H7 (cell line): ENCODE data around the gene SLC39A7. TPM values are rescaled to one million over a fixed set of nuclear protein-coding genes. Genes with fewer than 3 reads are reported as not detected.

Experiments used
- DNase-seq: peaks from one replicate; pipeline ENCODE4 v3.0.0; 2012
- H3K27me3 ChIP-seq: 2 replicates; pipeline ENCODE4 v1.6.0; 2011; ENCODE audit warnings: mild to moderate bottlenecking, low read length; ENCODE audit not compliant: control insufficient read depth, insufficient read depth
- H3K36me3 ChIP-seq: replicated peaks from 2 replicates; pipeline ENCODE4 v1.5.1; 2011; ENCODE audit warnings: low read length; ENCODE audit not compliant: control insufficient read depth, insufficient read depth
- H3K4me3 ChIP-seq: 2 replicates; pipeline ENCODE4 v1.5.1; 2011; ENCODE audit warnings: low read depth, mild to moderate bottlenecking, control low read depth, low read length, moderate library complexity; ENCODE audit not compliant: insufficient read depth
- total RNA-seq: library from RNA; depleted of rRNA; stranded (reverse); fragments of >200 nt; shearing (Covaris generic); gene quantifications from 2 replicates; pipeline ENCODE4 v1.2.3, GENCODE V29; 2014

Gene SLC39A7
- total RNA-seq, 1 experiment from 2014 or later = 96.3 TPM

DNA sequence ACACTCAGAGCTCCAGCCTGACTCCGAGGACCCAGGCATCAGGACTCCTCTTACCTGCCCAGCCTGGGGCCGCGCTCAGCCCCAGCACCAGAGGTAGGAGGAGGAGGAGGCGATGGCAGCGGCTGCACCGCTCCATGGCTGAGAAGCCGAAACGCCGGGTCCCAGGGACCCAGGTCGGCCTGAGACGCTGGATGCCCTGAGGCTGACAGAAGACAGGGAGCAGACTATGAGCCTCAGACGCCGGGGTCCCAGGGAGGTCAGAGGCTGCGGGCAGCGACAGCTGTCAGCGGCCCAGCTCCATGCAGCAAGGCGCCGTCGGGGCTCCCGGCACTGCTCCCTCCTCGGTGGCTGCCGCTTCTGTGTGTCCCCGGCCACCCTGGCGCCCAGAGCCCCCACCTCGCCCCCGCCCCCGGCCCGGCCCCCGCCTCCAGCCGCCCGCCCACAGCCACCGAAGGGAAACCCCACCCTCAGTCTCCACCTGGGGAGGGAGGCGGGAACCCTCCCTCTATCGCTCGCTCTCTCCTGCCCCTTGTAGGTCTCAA is 8.5 kb upstream of the SLC39A7 start, which contains the start of gene COL11A2:
Gene COL11A2 (minus strand): TSS at position 363 of the 542 bp plus-strand sequence. CDS start 227 bp downstream, at position 136.
- DNase-seq = peak; percentile 84

DNA sequence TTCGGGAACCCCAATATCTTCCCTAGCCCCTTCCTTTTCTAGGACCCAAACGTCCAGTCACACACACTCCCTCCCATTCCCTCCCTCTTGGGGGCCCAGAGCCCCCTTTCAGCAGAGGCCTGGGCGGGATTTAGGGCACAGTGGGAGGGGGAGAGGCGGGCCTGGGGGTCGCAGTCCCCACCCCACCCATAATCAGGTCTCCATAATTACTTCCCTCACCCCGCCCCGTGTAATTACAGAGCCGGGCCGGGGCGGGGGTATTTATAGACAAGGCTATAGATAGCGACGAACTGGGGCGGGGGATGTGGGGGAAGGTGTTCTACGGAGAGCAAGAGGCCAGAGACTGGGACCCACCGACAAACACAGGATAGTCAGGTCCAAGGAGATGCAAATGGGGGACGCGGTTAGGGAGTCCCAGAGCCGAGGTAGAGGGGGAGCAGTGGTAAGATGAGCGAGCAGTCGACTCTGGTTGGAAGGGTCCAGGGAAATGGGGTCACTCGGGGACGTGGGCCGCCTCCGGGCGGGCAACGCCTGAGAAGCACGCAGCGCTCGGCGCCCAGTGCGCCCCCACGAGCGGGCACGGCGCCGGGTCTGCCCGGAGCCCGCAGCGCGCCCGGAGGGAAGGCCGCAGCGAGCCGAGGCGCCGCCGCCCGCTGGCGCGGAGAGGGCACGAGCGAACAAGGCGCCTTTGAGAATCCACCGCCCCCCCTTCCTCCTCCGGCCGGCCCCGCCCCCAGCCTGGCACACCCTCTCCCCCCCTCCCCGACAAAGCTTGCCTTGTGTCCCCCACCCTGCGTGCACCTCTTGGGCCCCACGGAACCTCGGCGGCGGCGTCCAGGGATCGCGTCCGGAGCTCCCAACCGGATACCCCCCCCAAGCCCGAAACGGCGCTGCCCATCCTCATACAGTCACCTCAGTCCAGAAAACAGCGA is 7.7 kb upstream of the SLC39A7 start:
- Histone ChIP-seq H3K27me3 (peaks cover 29% of the 10 kb centered on the region), H3K36me3 (peaks cover 10% of the 10 kb centered on the region), H3K4me3 (peak overlapping the region; percentile 58)
- peak; percentile 87 for DNase-seq

More for the DNA sequence above, 8.5 kb upstream of the SLC39A7 start, which contains the start of gene COL11A2:
- H3K36me3 ChIP-seq = peaks cover 10% of the 10 kb centered on the region
- H3K4me3 ChIP-seq = peak within 1 kb of the TSS; percentile 58
- peaks cover 29% of the 10 kb centered on the region for H3K27me3 ChIP-seq

DNA sequence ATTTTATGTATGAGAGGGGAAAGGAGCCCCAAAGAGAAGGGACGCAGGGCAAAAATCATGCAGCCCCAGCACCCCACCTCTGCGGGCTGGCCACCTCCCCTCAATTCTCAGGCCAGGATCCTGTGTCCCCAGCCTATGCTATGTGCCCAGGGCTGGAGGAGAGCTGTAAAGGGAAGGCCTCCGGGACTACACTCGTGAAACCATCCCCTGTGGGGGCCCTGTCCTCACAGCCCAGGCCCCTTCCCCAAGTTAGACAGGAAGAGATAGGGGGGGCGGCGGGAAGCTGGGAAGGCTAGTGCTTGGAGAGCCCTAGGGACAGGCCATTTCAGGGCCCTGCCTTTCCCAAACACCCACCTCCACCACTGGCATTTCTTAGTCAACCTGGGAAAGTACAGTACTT is 7.0 kb upstream of the SLC39A7 start:
- peaks cover 27% of the 10 kb centered on the region for H3K27me3 ChIP-seq
- H3K36me3 ChIP-seq = peaks cover 10% of the 10 kb centered on the region
- peak overlapping the region; percentile 58 for H3K4me3 ChIP-seq
- DNase-seq = no peak

DNA sequence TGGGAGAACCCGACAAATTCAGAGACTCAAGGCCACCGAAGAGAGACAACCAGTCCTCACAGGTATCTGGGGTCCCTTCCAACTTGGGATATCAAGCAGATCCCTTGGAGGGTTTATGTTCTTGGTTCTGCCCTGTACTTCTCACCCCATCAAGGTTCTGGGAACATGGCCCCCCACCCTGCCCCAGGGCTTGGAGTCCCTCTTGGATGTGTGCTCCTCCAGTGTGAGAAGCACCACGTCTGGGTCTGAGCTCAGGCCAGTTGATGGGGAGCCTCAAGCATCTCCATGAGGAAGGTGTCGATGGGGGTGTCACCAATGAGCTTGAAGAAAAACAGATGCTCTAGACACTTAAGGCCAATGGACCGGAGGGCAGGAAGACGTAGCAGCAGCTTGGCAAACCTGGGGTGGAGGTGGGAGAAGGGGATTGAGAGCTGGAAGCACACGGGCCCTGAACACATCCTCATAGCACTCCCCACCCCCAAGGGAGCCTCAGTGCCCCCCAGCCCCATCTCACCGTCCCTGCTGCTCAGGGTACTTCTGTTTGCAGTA is 6.2 kb upstream of the SLC39A7 start:
- Histone ChIP-seq H3K4me3 (no peak overlapping the region), H3K36me3 (peaks cover 10% of the 10 kb centered on the region), H3K27me3 (peaks cover 26% of the 10 kb centered on the region)
- DNase-seq = no peak

DNA sequence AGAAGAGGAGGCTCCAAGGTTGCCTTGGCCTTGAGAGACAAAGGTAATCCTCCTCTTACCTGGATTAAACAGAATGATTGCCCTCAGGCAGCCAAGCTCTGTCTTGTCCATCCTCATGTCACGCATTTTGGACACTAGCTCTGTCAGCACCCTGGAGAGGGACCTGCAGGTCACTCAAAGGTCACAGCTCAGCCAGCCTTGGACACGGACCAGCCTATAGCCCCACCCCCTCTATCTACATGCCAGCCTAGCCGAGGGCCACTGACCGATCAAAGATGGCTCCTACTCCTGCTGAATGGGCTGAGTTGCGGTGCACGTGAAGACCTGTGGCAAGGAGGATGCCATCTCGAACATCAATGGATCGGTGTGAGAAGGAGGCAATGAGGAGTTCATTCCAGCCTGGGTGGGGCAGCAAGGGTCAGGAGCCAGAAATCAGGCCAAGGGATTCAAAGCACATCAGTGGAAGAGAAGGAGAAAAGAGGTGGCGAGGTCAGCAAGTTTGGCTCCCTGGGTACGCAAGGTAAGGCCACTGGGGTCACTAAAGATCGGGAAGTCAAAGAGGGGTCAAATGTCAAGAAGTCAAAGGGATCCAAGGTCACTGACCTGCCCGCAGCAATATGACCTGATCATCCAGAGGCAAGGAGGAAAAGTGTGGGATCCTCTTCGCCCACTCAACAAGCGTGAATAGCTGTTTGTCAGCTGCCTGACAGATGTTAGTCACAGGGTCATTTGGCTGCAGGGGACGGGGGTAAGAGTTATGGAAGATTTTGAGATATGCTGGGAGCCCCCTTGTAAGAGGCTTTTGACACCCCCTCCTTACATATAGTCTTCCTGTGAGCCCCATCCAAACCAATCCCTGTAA is 5.1 kb upstream of the SLC39A7 start:
- peaks cover 26% of the 10 kb centered on the region for H3K27me3 ChIP-seq
- H3K4me3 ChIP-seq = no peak overlapping the region
- peak; percentile 40 for DNase-seq
- H3K36me3 ChIP-seq = peaks cover 10% of the 10 kb centered on the region

DNA sequence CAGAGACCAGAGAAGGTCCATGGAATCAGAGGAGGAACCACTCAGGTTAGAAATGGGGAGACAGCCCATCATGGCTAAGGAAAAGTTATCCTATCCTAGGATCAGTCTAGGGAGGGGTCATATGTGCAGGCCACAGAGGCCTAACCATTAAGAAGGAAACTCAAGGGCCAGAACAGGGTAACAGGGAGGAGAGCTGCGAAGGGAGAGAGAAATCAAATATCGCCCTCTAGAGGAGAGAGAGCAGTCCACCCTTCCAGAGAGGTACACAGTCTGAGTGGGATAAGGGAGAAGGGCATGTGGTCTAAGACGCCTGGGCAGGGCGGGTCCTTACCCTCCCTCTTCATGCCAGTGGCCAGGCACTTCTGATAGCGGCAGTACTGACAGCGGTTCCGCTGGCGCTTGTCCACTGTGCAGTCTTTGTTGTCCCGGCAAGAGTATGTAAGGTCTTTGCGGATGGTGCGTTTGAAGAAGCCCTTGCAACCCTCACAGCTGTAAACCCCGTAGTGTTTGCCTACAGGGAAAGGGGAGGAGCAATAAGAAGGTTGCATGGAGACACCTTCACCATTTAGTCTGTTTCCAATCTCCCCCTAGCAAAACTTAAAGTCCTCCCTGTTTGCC is 3.1 kb upstream of the SLC39A7 start:
- Histone ChIP-seq H3K4me3 (no peak overlapping the region), H3K27me3 (peaks cover 8% of the 10 kb centered on the region), H3K36me3 (peaks cover 21% of the 10 kb centered on the region)
- peak; percentile 92 for DNase-seq

DNA sequence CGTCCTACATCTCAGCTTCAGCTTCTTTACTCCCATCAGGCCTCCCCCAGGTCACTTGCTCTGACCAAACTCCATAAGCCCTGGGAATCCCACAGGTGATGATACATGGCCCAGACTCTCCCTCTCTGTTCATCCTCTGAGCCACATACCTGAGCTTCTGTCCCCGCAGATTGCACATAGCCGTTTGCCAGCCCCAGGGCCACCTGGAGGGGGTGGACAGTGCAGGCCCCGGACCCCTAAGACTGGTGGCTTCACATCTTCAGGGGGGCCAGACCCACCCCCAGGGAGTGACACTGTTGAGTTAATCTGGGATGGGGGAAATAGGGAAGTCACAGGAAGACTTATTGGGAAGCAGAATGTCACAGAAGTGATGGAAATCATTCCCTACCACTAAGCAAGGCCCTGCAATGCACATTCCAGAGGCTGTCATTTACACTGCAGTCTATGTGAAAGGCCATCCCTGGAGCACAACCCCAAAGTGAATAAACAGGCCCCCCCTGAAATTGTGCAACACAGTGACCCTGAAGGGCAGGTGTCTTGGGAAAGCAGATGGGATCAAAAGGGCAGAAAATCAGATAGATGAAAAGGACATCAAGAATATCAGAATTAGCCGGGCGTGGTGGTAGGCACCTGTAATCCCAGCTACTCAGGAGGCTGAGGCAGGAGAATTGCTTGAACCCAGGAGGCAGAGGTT is 2.4 kb upstream of the SLC39A7 start:
- no peak overlapping the region for H3K4me3 ChIP-seq
- DNase-seq = no peak
- peaks cover 4% of the 10 kb centered on the region; the same call in 1 of the 2 replicates for H3K27me3 ChIP-seq
- peaks cover 26% of the 10 kb centered on the region for H3K36me3 ChIP-seq

DNA sequence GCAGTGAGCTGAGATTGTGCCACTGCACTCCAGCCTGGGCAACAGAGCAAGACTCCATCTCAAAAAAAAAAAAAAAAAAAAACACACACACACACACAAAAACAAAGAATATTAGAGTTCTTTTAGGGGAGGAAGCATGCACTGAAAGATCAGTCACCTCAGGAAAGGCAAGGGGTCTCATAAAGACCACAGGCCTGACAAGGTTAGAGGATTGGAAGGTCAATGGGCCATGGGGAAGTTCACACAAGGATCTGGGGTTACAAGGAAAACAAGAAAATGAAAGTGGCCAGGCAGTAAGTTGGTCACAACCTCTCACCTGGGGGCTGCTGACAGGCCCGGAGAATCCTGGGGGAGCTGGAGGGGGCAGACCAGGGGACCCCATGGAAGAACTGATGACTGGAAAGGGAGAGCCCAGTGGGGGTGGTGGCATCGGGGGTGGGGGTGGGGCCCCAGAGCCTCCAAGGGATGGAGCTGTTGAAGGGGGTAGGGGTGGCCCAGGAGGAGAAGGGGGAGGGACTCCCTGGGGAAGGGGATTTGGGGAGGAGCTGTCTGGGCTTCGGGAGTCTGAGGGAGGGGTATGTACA is 1.7 kb upstream of the SLC39A7 start:
- Histone ChIP-seq H3K27me3 (peaks cover 4% of the 10 kb centered on the region; the same call in 1 of the 2 replicates), H3K36me3 (peaks cover 30% of the 10 kb centered on the region), H3K4me3 (peak overlapping the region; percentile 61; the same call in 1 of the 2 replicates)
- DNase-seq = peak; percentile 70

DNA sequence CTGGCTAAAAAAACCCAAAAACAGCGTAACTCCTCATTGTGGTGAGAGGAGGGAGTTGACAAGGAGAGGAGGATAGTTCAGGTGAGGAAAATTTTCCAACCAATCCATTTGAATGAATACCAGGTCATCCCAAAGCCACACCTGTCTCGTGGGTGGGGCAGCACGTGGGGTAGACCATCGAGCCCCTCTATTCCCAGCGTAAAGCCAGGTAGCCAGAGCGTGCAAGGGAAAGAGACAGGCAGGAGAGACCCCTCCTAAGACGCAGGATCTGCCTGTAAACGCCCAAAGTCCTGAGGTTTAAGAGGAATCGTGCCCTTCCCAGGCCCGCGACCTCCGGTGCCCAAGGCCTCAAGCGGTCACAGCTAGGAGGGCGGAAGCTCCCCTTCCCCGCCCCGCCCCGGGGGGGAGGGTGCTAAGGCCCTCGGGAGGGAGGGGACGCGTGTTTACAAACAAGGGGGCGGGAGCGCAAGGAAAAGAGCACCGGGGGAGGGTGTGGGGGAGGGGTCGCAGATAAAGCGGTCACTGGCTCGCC is 914 bp upstream of the SLC39A7 start:
- DNase-seq = no peak

DNA sequence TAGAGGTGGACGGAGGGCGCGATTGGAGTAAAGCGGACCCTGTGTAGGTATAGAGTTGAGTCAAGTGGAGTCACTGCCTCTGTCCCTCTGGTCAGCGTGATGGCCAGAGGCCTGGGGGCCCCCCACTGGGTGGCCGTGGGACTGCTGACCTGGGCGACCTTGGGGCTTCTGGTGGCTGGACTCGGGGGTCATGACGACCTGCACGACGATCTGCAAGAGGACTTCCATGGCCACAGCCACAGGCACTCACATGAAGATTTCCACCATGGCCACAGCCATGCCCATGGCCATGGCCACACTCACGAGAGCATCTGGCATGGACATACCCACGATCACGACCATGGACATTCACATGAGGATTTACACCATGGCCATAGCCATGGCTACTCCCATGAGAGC is 479 bp downstream of the SLC39A7 start:
- Histone ChIP-seq H3K4me3 (peak overlapping the region; percentile 61), H3K27me3 (peaks cover 9% of the 10 kb centered on the region), H3K36me3 (peaks cover 23% of the 10 kb centered on the region)
- no peak for DNase-seq

More for the DNA sequence above, 914 bp upstream of the SLC39A7 start:
- no peaks in the 10 kb centered on the region for H3K27me3 ChIP-seq
- H3K36me3 ChIP-seq = peaks cover 30% of the 10 kb centered on the region
- H3K4me3 ChIP-seq = peak overlapping the region; percentile 61

DNA sequence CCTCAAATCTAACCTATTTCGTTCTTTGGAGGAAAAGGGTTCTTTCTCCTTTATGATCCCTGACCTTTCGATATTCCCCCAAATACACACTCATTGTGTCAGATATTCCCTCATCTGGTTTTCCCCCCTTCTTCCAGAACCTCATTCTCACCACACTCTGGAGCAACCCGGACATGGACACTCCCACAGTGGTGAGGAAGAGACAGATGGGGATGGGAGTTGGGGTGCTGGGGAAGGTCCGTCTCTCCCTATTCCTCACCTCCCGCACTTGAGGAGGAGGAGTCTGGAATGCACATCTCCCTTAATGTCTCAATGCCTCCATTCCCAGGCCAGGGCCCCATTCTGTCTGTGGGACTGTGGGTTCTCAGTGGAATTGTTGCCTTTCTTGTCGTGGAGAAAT is 1.3 kb downstream of the SLC39A7 start:
- peak; percentile 6 for DNase-seq
- H3K27me3 ChIP-seq = peaks cover 17% of the 10 kb centered on the region
- H3K36me3 ChIP-seq = peaks cover 21% of the 10 kb centered on the region
- H3K4me3 ChIP-seq = peak overlapping the region; percentile 61

DNA sequence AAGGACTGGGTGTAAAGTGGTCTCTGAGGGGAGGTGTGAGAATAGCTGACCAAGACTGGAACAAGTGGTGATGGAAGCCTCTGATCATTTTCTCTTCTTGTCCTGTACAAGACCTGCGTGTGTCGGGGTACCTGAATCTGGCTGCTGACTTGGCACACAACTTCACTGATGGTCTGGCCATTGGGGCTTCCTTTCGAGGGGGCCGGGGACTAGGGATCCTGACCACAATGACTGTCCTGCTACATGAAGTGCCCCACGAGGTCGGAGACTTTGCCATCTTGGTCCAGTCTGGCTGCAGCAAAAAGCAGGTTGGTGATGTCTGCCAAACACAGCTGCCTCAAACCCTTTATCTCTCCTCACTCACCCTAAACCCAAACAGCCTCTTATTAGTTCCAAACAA is 2.1 kb downstream of the SLC39A7 start:
- Histone ChIP-seq H3K4me3 (no peak overlapping the region), H3K36me3 (peaks cover 20% of the 10 kb centered on the region), H3K27me3 (peaks cover 24% of the 10 kb centered on the region)
- peak; percentile 5 for DNase-seq
